HCT116 (cell line): Measurements from ENCODE around the gene HIVEP1. TPM values are rescaled to one million over a fixed set of nuclear protein-coding genes. Genes with fewer than 3 reads are reported as not detected.

ENCODE experiments used
- ATAC-seq: fragments of 200-7000 bp; cut with Tn5 transposase; 2 replicates; pipeline ENCODE4 v1.9.1; 2020; ENCODE audit warnings: mild to moderate bottlenecking, moderate library complexity
- BruUV-seq: library from RNA; stranded (reverse); fragments of 400-500 nt; replicated peaks from 2 replicates; lab custom pipeline; 2021; lab: Mats Ljungman, UMichigan
- CTCF ChIA-PET: fragments of 300-600 bp; sonication (Branson Sonifier 250); formaldehyde crosslinking; loops from one replicate; lab custom pipeline; 2021; ENCODE audit warnings: antibody characterized with exemption; lab: Charles Lee
- POLR2A ChIA-PET: fragments of 300-600, 350-600 bp; sonication (Branson Sonifier 250); formaldehyde crosslinking; loops from one replicate; lab custom pipeline; 2021; ENCODE audit warnings: antibody characterized with exemption; lab: Charles Lee
- RAD21 ChIA-PET, 2 experiments: fragments of 300-600 bp; sonication (Branson Sonifier 250); formaldehyde crosslinking; loops; one replicate each; lab custom pipeline; 2023; ENCODE audit warnings: low total read pairs in 2 of 2; ENCODE audit not compliant: uncharacterized antibody in 2 of 2, unreplicated experiment in 2 of 2, low non-redundant PET in 1 of 2; lab: Charles Lee
- DNase-seq: peaks from one replicate; pipeline ENCODE4 v3.0.0-alpha.2; 2010; ENCODE audit warnings: low read depth, low spot score
- H2AFZ ChIP-seq: fragments of 200-600 bp; shearing (Covaris generic), sonication (generic); 2 replicates; pipeline ENCODE4 v1.6.1; 2017; ENCODE audit warnings: low read depth, mixed run types, mixed read lengths, antibody characterized with exemption, low read length; ENCODE audit not compliant: poor library complexity, severe bottlenecking
- H3K27ac ChIP-seq: 2 replicates; pipeline ENCODE4 v1.5.1; 2012; ENCODE audit warnings: low read depth, low read length
- H3K27me3 ChIP-seq: fragments of 200-600 bp; sonication (generic); 2 replicates; pipeline ENCODE4 v1.6.1; 2016; ENCODE audit warnings: mixed run types, low read length, mixed read lengths; ENCODE audit not compliant: insufficient read depth
- H3K36me3 ChIP-seq, 2 experiments: fragments of 200-500 bp in 1 of 2; fragments of 200-600 bp in 1 of 2; sonication (Bioruptor generic) in 1 of 2; sonication (generic) in 1 of 2; 2 replicates each; pipeline versions ENCODE4 v1.5.1 to v1.6.1; 2014 to 2016; ENCODE audit warnings: low read length in 2 of 2, inconsistent platforms in 1 of 2, mixed read lengths in 1 of 2, mixed run types in 1 of 2; ENCODE audit not compliant: insufficient read depth in 2 of 2, control insufficient read depth in 1 of 2
- H3K4me1 ChIP-seq, 2 experiments: fragments of 200-600 bp in 1 of 2; sonication (generic) in 1 of 2; 2 replicates each; pipeline versions ENCODE4 v1.5.1 to v1.6.1; 2012 to 2017; ENCODE audit warnings: low read length in 2 of 2, inconsistent platforms in 1 of 2, mild to moderate bottlenecking in 1 of 2, mixed read lengths in 1 of 2, mixed run types in 1 of 2, moderate library complexity in 1 of 2; ENCODE audit not compliant: insufficient read depth in 2 of 2, control insufficient read depth in 1 of 2
- H3K4me2 ChIP-seq: fragments of 200-600 bp; sonication (generic); 2 replicates; pipeline ENCODE4 v1.6.1; 2017; ENCODE audit warnings: mixed run types, low read length, mixed read lengths
- H3K4me3 ChIP-seq, 2 experiments: fragments of 200-600 bp in 1 of 2; sonication (generic) in 1 of 2; replicated peaks in 1 of 2; 2 replicates each; pipeline ENCODE4 v1.5.1; 2011 to 2016; ENCODE audit warnings: low read length in 2 of 2, control low read depth in 1 of 2, low read depth in 1 of 2, mild to moderate bottlenecking in 1 of 2, mixed read lengths in 1 of 2, mixed run types in 1 of 2
- H3K79me2 ChIP-seq: fragments of 200-600 bp; sonication (generic); 2 replicates; pipeline ENCODE4 v1.6.1; 2017; ENCODE audit warnings: mild to moderate bottlenecking, mixed run types, low read length, moderate library complexity, mixed read lengths; ENCODE audit not compliant: insufficient read depth
- H3K9ac ChIP-seq: fragments of 200-600 bp; sonication (generic); 2 replicates; pipeline ENCODE4 v1.6.1; 2016; ENCODE audit warnings: low read length, mixed read lengths
- H3K9me2 ChIP-seq: fragments of 200-600 bp; sonication (generic), shearing (Covaris generic); 2 replicates; pipeline ENCODE4 v1.6.1; 2017; ENCODE audit warnings: mixed run types, mild to moderate bottlenecking, moderate library complexity; ENCODE audit not compliant: insufficient read depth
- H3K9me3 ChIP-seq, 2 experiments: fragments of 200-500 bp in 1 of 2; fragments of 200-600 bp in 1 of 2; sonication (Bioruptor generic) in 1 of 2; sonication (generic) in 1 of 2; 2 replicates each; pipeline ENCODE4 v1.6.1; 2014 to 2017; ENCODE audit warnings: low read length in 2 of 2, mixed read lengths in 2 of 2, inconsistent platforms in 1 of 2, low read depth in 1 of 2, mild to moderate bottlenecking in 1 of 2, mixed run types in 1 of 2, moderate library complexity in 1 of 2; ENCODE audit not compliant: control insufficient read depth in 1 of 2, insufficient read depth in 1 of 2
- H4K20me1 ChIP-seq: fragments of 200-600 bp; sonication (generic), shearing (Covaris generic); 2 replicates; pipeline ENCODE4 v1.6.1; 2017; ENCODE audit warnings: mixed run types, mild to moderate bottlenecking, moderate library complexity; ENCODE audit not compliant: insufficient read depth
- CBX3 ChIP-seq: IDR thresholded peaks from 2 replicates; pipeline ENCODE4 v1.6.1; 2012; ENCODE audit warnings: low read depth
- EGR1 ChIP-seq: IDR thresholded peaks from 2 replicates; pipeline ENCODE4 v1.6.1; 2012; ENCODE audit warnings: low read depth
- ELF1 ChIP-seq: IDR thresholded peaks from 2 replicates; pipeline ENCODE4 v1.6.1; 2012; ENCODE audit warnings: low read depth, borderline replicate concordance
- JUND ChIP-seq: IDR thresholded peaks from 2 replicates; pipeline ENCODE4 v1.6.1; 2012
- POLR2AphosphoS5 ChIP-seq: IDR thresholded peaks from 2 replicates; pipeline ENCODE4 v1.6.1; 2011; ENCODE audit warnings: mild to moderate bottlenecking, low read depth, low read length, moderate library complexity
- SP1 ChIP-seq: IDR thresholded peaks from 2 replicates; pipeline ENCODE4 v1.6.1; 2012; ENCODE audit warnings: low read depth
- ZBTB33 ChIP-seq: IDR thresholded peaks from 2 replicates; pipeline ENCODE4 v1.6.1; 2011; ENCODE audit warnings: mild to moderate bottlenecking, low read length, moderate library complexity; ENCODE audit not compliant: insufficient replicate concordance; ENCODE audit errors: extremely low read depth
- ZFX ChIP-seq: fragments of 450-650 bp; IDR thresholded peaks from 2 replicates; pipeline ENCODE4 v1.6.1; 2017
- intact Hi-C: fragments of 100-400 bp; cut with micrococcal nuclease; formaldehyde crosslinking; loops from 2 replicates; pipeline ENCODE4 v1.10.0; 2022
- total RNA-seq: library from RNA; stranded (reverse); gene quantifications from one replicate; pipeline ENCODE4 v1.2.1, GENCODE V29; 2021; ENCODE audit not compliant: unreplicated experiment
- TF ChIP-seq, protein P1 (sequence below): IDR thresholded peaks from 2 replicates; pipeline ENCODE4 v1.6.1; 2012
- TF ChIP-seq, protein P2 (sequence below): IDR thresholded peaks from 2 replicates; pipeline ENCODE4 v1.6.1; 2012; ENCODE audit warnings: low read depth

Gene HIVEP1
- total RNA-seq, 1 experiment from 2014 or later, result 11.2 TPM

DNA sequence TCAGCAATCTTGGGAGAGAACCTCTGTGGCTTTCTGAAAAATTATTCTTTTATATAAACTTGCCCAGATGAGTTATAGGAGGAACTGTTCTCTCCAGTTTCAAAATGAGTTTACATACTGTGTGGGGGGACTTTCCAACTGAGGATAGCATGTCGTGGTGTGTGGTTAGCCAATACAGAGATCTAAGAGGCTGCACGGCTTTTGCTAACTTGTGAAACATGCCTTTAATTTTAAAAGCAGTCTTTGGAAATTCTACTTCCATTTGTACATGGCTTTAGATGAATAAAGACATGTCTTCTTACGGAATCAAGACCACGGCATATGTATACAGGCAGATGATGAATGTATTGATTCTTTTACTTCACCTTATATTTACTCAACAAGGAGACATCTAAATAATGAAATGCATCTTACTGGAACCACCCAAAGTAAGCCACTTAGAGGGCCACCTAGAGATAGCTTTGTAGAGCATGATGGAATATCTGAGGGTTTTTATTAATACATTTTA is 39.8 kb downstream of the HIVEP1 start:
- no peaks in the 10 kb centered on the region for H3K36me3 ChIP-seq
- ChIA-PET RAD21 (no interaction called here), POLR2A (no interaction called here), CTCF (no interaction called here)
- H3K4me2 ChIP-seq, result no peak overlapping the region
- DNase-seq (no peak), ATAC-seq (no peak)
- H3K9me2 ChIP-seq, result no peaks in the 10 kb centered on the region
- H3K79me2 ChIP-seq, result no peaks in the 10 kb centered on the region
- H3K27me3 ChIP-seq, result no peaks in the 10 kb centered on the region
- no peak overlapping the region for H3K4me3 ChIP-seq
- intact Hi-C loops, result no loop called here
- H4K20me1 ChIP-seq, result no peaks in the 10 kb centered on the region
- H3K4me1 ChIP-seq, result no peaks in the 10 kb centered on the region
- TF ChIP-seq JUND, result no peak
- TF ChIP-seq ZFX, result no peak
- TF ChIP-seq, protein P1, sequence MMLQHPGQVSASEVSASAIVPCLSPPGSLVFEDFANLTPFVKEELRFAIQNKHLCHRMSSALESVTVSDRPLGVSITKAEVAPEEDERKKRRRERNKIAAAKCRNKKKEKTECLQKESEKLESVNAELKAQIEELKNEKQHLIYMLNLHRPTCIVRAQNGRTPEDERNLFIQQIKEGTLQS, result no peak
- TF ChIP-seq ELF1, result no peak
- TF ChIP-seq EGR1, result no peak
- TF ChIP-seq SP1, result no peak
- TF ChIP-seq, protein P2, sequence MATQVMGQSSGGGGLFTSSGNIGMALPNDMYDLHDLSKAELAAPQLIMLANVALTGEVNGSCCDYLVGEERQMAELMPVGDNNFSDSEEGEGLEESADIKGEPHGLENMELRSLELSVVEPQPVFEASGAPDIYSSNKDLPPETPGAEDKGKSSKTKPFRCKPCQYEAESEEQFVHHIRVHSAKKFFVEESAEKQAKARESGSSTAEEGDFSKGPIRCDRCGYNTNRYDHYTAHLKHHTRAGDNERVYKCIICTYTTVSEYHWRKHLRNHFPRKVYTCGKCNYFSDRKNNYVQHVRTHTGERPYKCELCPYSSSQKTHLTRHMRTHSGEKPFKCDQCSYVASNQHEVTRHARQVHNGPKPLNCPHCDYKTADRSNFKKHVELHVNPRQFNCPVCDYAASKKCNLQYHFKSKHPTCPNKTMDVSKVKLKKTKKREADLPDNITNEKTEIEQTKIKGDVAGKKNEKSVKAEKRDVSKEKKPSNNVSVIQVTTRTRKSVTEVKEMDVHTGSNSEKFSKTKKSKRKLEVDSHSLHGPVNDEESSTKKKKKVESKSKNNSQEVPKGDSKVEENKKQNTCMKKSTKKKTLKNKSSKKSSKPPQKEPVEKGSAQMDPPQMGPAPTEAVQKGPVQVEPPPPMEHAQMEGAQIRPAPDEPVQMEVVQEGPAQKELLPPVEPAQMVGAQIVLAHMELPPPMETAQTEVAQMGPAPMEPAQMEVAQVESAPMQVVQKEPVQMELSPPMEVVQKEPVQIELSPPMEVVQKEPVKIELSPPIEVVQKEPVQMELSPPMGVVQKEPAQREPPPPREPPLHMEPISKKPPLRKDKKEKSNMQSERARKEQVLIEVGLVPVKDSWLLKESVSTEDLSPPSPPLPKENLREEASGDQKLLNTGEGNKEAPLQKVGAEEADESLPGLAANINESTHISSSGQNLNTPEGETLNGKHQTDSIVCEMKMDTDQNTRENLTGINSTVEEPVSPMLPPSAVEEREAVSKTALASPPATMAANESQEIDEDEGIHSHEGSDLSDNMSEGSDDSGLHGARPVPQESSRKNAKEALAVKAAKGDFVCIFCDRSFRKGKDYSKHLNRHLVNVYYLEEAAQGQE, result no peak
- TF ChIP-seq POLR2AphosphoS5, result no peak
- TF ChIP-seq ZBTB33, result no peak
- no peak for TF ChIP-seq CBX3
- BruUV-seq, result no TSS peak
- H3K9ac ChIP-seq, result no peak overlapping the region
- no peak overlapping the region for H2AFZ ChIP-seq
- no peaks in the 10 kb centered on the region for H3K9me3 ChIP-seq
- no peak overlapping the region for H3K27ac ChIP-seq
